Forelimb muscle (tissue), 1 donor: ENCODE results near the gene CAMK1D. TPM values are rescaled to one million over a fixed set of nuclear protein-coding genes. Genes with fewer than 3 reads are reported as not detected.

Source experiments
- DNase-seq: peaks from one replicate; pipeline ENCODE4 v3.0.0-alpha.2; 2013; ENCODE audit warnings: low read depth
- polyA plus RNA-seq: library from polyadenylated mRNA; unstranded; fragments of 120-200 nt; gene quantifications from one replicate; pipeline ENCODE4 v1.2.1, GENCODE V29; 2013; ENCODE audit not compliant: insufficient read length

Gene CAMK1D
- polyA plus RNA-seq, 1 donor = 3.6 TPM

GRCh38 chr10:12400266-12400931 lies 51.1 kb downstream of the CAMK1D start:
- no peak for DNase-seq

DNA sequence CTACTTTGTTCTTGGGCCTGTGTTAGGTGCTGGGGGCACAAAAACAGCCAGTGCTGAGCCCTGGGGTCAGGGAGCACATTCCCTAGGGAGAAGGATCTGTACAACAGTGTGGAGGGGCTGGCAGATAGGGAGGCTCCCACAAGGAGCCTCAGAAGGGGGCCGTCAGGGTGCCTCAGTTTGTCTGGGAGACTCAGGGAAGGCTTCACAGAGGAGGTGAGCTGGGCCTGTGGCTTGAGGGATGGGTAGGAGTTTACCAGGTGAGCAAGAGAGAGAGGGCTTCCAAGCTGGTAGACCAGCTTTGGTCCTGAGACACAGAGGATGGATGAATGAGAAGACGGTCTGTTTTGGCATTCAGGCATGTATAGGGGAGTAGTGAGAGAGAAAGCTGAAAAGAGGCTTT lies 52.1 kb downstream of the CAMK1D start:
- DNase-seq = no peak

- no peak for DNase-seq
Measured at GRCh38 chr10:12403119-12403518, 53.8 kb downstream of the CAMK1D start.

GRCh38 chr10:12405342-12406320 lies 56.3 kb downstream of the CAMK1D start:
- DNase-seq = no peak

- DNase-seq = no peak
Measured at GRCh38 chr10:12406764-12407400, 57.5 kb downstream of the CAMK1D start.

GRCh38 chr10:12408472-12408871 lies 59.1 kb downstream of the CAMK1D start:
- DNase-seq = no peak

DNA sequence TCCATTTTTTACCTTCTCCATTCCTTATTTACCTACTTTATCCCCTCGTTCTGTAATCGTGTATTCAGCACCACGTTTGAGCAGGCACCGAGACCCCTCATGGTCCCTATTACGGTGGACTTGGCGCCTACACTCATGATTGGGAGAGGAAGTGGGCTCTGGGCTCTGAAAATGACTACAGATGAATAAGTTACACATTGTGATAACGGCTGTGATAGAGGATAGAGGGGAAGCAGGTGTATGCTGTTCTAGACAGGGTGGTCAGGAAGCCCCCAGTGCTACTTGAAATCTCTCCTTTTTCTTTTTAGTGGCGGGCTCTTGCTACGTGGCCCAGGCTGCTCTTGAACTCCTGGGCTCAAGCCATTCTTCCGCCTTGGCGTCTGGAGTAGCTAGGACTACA lies 59.8 kb downstream of the CAMK1D start:
- DNase-seq = no peak

GRCh38 chr10:12409613-12410012 lies 60.3 kb downstream of the CAMK1D start:
- no peak for DNase-seq

- no peak for DNase-seq
Measured at GRCh38 chr10:12412666-12413368, 63.5 kb downstream of the CAMK1D start.

GRCh38 chr10:12413369-12413711 lies 64.0 kb downstream of the CAMK1D start:
- DNase-seq = no peak

DNA sequence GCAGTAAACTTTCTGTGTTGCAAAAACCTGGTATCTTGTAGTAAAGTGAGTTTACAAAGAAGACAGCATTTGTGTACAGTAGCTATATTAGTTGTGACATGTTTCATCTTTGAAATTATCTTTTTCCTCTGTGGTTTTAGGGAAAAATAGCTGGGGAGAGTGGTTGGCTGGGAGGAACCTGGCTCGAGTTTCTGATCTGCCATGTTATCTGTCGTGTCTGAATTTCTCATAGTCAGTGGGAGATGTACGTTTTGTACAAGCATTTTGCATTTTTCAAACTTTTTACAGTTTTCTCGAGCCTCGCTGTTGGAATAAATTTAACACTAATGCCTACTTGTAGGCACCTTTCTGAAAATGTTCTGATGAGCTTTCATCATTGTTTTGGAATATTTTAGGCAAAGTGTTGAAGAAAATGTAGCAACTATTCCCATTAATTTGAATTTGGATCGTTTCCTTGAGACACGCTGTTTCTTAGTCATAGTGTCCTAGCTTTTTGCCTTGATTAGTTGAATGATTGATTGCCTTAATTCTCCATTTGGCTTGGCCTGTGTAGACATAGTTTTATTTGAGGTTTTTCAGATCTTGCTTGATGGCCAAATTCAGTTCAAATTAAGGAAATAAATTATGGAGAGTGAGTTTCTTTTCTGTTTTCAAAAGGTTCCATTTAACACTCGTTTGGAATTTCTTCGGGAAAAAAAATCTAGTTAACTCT lies 65.1 kb downstream of the CAMK1D start:
- DNase-seq = no peak

DNA sequence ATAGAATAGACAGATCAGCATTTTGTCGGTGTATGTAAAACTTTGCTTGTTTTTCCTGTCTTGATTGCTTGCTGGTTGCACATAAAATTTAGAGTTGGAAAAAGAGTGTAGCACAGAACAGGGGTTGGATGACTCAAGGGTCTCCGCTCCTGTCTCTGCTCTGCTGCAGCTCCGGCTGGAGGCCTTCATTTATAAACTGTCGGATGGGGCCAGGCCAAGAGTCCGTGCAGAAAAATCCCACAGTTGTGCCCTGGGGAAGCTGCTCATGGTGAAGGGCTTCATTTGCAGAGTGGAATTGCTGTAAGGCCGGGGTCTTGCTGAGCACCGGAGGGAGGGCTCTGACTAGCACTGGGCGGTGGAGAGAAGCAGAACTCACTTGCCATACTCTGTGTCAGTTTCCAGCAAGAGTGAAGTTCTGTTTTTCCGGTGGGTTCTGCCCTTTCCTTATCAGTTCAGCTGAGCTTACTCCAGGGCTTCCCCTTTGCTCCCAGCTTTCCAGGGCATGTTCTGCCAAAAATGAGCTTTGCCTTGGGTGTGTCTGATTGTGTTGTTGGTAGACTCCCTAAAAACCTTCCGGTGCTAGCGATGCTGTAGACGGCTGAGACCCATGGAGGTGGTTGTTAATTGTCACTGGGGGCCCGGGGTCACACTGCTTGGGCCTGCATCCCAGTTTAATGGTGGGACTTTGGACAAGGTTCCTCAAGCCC lies 67.2 kb downstream of the CAMK1D start:
- DNase-seq = no peak

GRCh38 chr10:12417331-12417730 lies 68.0 kb downstream of the CAMK1D start:
- no peak for DNase-seq

GRCh38 chr10:12418000-12418399 lies 68.7 kb downstream of the CAMK1D start:
- DNase-seq = no peak

DNA sequence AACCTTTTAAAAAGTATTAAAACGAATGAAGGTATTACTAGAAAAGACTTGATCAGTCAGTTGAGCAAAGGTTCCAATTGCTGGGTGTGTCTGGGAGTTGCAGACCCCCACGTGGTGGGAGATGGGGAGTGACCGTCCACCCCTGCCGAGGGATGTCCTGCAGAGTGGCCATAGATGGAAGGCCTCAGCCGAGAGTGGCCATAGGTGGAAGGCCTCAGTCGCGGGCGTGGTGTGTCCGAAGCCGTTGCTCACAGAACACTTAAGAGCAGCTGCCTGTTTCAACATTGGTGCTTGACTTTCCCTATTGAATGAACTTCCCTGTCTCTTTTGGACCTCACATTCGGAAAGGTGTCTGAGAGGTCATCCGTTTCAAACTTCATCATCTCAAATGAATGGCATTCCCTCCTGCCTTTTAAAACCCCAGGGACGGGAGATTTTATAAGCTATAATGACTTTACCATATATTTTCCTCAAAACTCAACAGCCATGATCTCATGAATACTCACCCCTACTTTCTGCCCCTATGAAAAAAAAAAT lies 69.4 kb downstream of the CAMK1D start:
- no peak for DNase-seq

DNA sequence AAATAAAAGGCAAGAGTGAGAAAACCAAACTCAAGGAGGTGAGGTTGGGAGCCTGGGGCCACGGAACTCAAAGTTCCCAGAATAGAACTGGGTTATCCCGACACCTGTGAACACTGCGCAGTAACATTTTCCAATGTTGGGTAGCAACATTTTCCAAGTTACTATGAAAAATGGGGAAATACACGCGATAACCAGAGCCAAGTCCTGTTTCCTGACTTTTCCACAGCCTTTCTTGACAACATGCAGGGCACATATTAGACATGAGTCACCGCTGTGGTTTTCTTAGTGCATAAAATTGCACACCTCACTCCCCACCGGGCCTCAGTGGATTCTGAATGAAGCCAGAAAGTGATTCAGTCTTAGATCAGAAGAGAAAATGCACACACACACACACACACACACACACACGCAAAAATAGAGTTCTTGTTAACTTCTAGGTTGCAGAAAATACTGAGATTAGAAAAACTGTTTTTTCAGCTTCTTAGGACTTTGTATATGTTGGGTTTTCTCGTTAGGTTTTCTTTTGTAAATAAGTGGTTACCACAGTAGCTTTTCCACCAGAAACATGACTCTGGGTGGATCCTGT lies 70.0 kb downstream of the CAMK1D start:
- peak; percentile 59 for DNase-seq

- no peak for DNase-seq
Measured at GRCh38 chr10:12420530-12421120, 71.3 kb downstream of the CAMK1D start.

DNA sequence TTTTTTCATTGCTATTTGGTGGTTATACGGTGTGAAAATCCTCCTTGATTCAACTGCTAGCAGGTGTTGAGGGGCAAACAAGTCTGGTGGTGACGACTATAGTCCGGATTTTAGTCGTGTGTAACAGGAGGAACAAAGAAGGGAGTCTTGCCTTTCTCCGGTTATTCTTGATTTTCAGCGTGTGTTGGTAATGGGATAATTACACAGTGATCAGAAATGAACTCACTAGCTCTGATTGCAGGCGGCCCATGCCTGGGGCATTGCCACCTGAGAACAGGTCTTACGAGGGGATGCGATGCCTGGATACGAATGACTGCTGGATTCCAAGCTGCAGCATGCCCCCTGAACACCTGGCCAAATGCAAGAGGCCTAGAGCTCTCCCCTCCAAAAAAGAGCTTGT lies 72.8 kb downstream of the CAMK1D start:
- no peak for DNase-seq

DNA sequence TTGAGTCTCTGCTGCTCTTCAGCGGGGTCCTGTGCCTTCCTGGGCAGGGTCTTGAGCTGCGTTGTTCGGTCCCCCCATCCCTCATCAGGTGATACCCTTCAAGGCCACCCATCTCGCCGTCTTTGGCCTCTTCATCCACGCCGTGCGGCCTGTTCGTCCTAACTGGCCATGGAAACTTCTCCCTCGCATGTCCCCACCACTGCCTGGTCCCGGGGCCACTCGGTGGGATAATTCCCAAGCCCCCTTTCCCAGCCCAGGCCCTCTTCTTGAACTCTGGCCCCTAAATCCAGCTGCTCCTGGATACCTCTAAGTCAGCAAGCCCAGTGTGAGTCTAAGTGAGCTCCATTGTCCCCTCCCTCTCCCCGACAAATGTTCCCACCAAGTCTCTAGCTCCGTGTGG lies 74.5 kb downstream of the CAMK1D start:
- DNase-seq = no peak

DNA sequence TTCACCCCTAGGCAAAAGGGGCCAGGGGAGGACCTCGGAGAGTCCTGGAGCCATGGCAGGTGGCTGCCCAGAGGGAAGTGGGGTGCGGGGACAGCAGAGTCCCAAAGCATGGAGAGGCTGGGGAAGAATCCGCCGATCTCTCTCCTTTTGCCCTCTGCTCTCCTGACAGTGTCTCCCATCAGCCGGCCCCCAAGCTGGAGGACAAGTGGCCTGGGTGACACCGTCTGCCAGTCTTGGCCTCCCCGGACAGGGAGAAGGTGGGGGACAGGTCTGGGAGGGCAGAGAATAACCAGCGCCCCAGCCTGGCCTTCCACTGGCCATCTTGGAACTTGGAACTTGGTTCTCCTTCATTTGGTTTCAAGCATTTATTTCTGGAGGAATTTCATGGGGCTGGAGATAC lies 77.9 kb downstream of the CAMK1D start:
- no peak for DNase-seq
